Measurements from ENCODE around the gene QPRT.

GRCh38 chr16:29736112-29736511, 57.1 kb downstream of the QPRT start:
- TF ChIP-seq POLR2A (IDR thresholded peaks at IDR 0.05) = no peak
- TF ChIP-seq, protein P1, sequence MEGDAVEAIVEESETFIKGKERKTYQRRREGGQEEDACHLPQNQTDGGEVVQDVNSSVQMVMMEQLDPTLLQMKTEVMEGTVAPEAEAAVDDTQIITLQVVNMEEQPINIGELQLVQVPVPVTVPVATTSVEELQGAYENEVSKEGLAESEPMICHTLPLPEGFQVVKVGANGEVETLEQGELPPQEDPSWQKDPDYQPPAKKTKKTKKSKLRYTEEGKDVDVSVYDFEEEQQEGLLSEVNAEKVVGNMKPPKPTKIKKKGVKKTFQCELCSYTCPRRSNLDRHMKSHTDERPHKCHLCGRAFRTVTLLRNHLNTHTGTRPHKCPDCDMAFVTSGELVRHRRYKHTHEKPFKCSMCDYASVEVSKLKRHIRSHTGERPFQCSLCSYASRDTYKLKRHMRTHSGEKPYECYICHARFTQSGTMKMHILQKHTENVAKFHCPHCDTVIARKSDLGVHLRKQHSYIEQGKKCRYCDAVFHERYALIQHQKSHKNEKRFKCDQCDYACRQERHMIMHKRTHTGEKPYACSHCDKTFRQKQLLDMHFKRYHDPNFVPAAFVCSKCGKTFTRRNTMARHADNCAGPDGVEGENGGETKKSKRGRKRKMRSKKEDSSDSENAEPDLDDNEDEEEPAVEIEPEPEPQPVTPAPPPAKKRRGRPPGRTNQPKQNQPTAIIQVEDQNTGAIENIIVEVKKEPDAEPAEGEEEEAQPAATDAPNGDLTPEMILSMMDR (IDR thresholded peaks at IDR 0.05) = no peak

All from uterus (tissue), 2 donors.